HEK293 (cell line): ENCODE measurements around the gene ITGA8.

Experiments used
- ZNF354C ChIP-seq: fragments of 450-650 bp; formaldehyde crosslinking; IDR thresholded peaks from 2 replicates; pipeline ENCODE4 v1.5.1; 2016; ENCODE audit warnings: missing biosample characterization, missing genetic modification characterization, low read depth, borderline replicate concordance
- ZNF549 ChIP-seq: fragments of 450-650 bp; IDR thresholded peaks from 2 replicates; pipeline ENCODE4 v1.5.1; 2018; ENCODE audit warnings: missing biosample characterization, missing genetic modification characterization, mild to moderate bottlenecking, inconsistent platforms, moderate library complexity
- ZNF768 ChIP-seq: fragments of 450-650 bp; formaldehyde crosslinking; IDR thresholded peaks from 2 replicates; pipeline ENCODE4 v1.5.1; 2018; ENCODE audit warnings: missing biosample characterization, mild to moderate bottlenecking, missing genetic modification characterization
- TF ChIP-seq, protein P1 (sequence below): fragments of 450-650 bp; formaldehyde crosslinking; IDR thresholded peaks from 2 replicates; pipeline ENCODE4 v1.5.1; 2016; ENCODE audit warnings: missing biosample characterization, missing genetic modification characterization

DNA sequence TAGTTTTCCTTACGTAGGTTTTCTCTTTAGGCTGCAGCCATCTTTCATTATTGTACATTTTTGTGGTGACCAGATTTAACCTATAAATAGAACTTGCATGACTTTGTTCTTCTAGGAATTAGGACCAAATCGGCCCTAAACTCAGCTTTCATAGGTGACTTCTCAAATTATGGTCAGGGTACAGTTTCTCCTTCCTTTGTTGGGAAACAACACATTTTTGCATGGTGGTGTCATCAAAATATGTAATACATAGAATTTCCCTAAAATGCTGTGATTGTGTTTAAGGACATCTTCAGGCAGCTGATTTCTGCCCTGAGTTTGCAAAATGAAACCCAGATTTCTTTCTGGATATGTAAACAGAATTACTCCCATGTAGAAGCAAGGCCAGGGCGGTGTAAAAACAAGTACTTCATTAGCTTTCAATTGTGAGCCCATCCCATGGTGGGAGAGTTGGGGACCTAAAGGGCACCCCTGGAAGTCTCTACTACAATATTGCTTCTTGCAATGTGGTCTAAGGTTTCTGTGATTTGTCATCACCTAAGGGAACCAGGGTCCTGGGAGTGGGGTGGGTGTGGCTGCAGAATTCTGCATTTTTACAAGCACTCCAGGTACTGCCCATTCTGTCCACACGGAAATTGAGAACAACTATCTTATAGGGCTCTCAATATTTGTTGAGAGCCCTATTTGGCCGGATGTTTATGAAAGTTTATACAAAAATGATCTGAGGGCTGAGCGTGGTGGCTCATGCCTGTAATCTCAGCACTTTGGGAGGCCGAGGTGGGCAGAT, 227.7 kb downstream of the ITGA8 start:
- TF ChIP-seq, protein P1, sequence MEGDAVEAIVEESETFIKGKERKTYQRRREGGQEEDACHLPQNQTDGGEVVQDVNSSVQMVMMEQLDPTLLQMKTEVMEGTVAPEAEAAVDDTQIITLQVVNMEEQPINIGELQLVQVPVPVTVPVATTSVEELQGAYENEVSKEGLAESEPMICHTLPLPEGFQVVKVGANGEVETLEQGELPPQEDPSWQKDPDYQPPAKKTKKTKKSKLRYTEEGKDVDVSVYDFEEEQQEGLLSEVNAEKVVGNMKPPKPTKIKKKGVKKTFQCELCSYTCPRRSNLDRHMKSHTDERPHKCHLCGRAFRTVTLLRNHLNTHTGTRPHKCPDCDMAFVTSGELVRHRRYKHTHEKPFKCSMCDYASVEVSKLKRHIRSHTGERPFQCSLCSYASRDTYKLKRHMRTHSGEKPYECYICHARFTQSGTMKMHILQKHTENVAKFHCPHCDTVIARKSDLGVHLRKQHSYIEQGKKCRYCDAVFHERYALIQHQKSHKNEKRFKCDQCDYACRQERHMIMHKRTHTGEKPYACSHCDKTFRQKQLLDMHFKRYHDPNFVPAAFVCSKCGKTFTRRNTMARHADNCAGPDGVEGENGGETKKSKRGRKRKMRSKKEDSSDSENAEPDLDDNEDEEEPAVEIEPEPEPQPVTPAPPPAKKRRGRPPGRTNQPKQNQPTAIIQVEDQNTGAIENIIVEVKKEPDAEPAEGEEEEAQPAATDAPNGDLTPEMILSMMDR, result no peak
- no peak for TF ChIP-seq ZNF768 (tag by site-specific recombination)
- no peak for TF ChIP-seq ZNF549
- TF ChIP-seq ZNF354C (tag by site-specific recombination), result no peak
